Measurements from ENCODE around the gene KPTN.

The KPTN gene

DNA sequence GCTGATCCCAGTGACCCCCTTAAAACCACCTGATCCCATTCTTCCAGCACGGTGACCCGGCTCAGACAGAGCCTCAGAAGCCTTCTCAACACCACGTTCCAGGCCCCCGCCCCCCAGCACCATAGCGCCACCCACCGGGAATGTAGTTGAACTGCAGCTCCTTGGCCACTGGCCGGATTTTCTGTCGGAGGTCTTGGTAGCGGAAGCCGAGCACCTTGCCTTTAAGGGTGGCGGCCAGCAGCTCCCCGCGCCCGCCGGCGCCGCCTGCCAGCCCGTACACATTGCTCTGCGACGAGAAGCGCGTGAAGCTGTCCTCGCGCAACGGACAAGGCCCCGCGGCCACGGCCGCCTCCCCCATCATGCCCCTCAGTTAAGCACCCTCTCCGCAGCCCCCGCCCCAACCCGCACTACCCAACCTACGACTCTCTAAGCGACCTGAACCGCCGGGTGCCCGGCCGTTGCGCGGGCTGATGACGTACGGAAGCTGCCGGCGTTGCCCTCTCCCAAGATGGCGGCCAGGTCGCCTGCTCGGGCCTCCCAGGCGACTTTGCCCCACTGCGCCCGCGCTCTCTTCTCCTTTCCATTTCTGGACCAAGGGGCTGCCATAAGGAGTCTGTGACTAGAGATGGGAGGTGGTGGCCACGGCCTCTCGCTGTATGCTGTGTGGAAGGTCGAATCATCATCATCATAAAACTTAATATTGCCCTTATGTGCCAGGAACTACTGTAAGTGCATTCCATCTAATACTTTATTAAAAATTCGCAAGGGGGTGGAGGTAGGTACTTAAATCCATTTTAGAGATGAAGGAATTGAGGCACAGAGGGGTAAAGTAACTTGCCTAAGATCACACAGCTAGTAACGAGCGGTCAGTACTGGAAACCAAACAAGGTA is at the start of gene KPTN:
Gene KPTN, minus strand, starts transcription at position 420 of the 891 bp plus-strand sequence. Its CDS starts 59 bp downstream, at position 361.
- Histone ChIP-seq H3K4me3 (ENCODE audit: low read length) (peak within 1 kb of the TSS; percentile 83), H3K9me3 (ENCODE audit: low read length) (peaks cover 2% of the 10 kb centered on the region), H3K27me3 (ENCODE audit: insufficient read depth, low read length) (no peaks in the 10 kb centered on the region), H3K4me1 (ENCODE audit: insufficient read depth, low read length) (peaks cover 6% of the 10 kb centered on the region), H2AFZ (ENCODE audit: low read depth, low read length) (peak within 1 kb of the TSS; percentile 30), H3K36me3 (ENCODE audit: insufficient read depth, low read length) (peaks cover 6% of the 10 kb centered on the region)

GRCh38 chr19:47531640-47532387 is 47.8 kb upstream of the KPTN start:
- Histone ChIP-seq H3K36me3 (ENCODE audit: insufficient read depth, low read length) (no peaks in the 10 kb centered on the region), H3K9me3 (ENCODE audit: low read length) (no peaks in the 10 kb centered on the region), H2AFZ (ENCODE audit: low read depth, low read length) (no peak overlapping the region), H3K4me1 (ENCODE audit: insufficient read depth, low read length) (no peaks in the 10 kb centered on the region), H3K27me3 (ENCODE audit: insufficient read depth, low read length) (peaks cover 3% of the 10 kb centered on the region), H3K4me3 (ENCODE audit: low read length) (no peak overlapping the region)

DNA sequence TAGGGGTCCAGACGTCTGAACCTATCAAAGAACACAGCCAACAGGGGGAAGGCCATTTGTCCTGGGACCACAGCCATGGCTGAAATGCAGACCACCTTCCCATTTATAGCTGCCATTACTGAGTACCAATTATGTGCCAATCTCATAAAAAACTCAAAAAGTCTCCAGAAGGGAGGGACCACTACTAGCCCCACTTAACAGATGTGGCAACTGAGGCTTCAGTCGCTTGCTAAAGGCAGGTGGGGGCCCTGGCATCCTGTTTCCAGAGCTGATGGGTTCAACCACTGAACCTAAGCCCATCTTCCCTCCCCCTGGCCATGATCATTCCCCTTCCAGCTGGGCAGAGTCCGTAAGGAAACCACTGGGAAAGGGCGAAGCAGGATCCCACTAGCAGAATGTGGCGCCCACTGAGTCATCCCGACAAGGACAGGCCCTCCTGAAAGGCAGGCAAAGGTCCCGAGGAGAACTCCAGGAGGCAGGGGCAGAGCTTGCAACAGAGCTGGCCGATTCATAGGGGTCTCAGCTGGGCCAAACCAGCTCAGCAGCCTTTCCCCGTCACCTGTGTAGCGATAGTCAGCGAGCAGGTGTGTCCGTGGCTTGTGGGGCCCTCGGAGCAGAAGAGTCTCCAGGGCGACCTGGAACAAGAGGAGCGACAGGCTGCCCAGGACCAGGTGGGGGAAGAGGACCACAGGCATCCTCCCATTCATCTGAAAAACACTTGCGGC is 45.2 kb upstream of the KPTN start:
- Histone ChIP-seq H3K4me3 (ENCODE audit: low read length) (no peak overlapping the region), H3K27me3 (ENCODE audit: insufficient read depth, low read length) (peaks cover 3% of the 10 kb centered on the region), H3K36me3 (ENCODE audit: insufficient read depth, low read length) (no peaks in the 10 kb centered on the region), H2AFZ (ENCODE audit: low read depth, low read length) (no peak overlapping the region), H3K4me1 (ENCODE audit: insufficient read depth, low read length) (no peaks in the 10 kb centered on the region), H3K9me3 (ENCODE audit: low read length) (no peaks in the 10 kb centered on the region)

DNA sequence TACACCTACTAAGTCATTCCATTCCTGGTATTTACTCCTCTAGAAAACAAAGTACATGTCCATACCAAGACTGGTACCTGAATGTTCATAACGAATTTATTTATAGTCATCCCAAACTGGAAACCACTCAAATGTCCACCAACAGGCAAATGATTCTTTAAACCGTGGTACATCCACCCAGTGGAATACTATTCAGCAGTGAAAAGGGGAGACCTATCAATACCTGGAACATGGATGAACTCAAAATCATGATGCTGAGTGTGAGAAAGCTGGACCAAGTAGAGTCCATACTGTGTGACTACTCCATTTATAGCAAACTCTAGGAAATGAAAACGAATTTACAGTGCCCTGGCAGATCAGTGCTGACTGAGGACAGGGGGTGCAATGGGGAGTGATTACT is 42.8 kb upstream of the KPTN start:
- Histone ChIP-seq H3K27me3 (ENCODE audit: insufficient read depth, low read length) (peaks cover 3% of the 10 kb centered on the region), H2AFZ (ENCODE audit: low read depth, low read length) (no peak overlapping the region), H3K4me1 (ENCODE audit: insufficient read depth, low read length) (no peaks in the 10 kb centered on the region), H3K4me3 (ENCODE audit: low read length) (no peak overlapping the region), H3K36me3 (ENCODE audit: insufficient read depth, low read length) (no peaks in the 10 kb centered on the region), H3K9me3 (ENCODE audit: low read length) (no peaks in the 10 kb centered on the region)

- Histone ChIP-seq H3K4me3 (ENCODE audit: low read length) (no peak overlapping the region), H3K9me3 (ENCODE audit: low read length) (no peaks in the 10 kb centered on the region), H3K4me1 (ENCODE audit: insufficient read depth, low read length) (no peaks in the 10 kb centered on the region), H2AFZ (ENCODE audit: low read depth, low read length) (no peak overlapping the region), H3K36me3 (ENCODE audit: insufficient read depth, low read length) (no peaks in the 10 kb centered on the region), H3K27me3 (ENCODE audit: insufficient read depth, low read length) (peaks cover 3% of the 10 kb centered on the region)
Observed at GRCh38 chr19:47523473-47523872, 39.5 kb upstream of the KPTN start.

DNA sequence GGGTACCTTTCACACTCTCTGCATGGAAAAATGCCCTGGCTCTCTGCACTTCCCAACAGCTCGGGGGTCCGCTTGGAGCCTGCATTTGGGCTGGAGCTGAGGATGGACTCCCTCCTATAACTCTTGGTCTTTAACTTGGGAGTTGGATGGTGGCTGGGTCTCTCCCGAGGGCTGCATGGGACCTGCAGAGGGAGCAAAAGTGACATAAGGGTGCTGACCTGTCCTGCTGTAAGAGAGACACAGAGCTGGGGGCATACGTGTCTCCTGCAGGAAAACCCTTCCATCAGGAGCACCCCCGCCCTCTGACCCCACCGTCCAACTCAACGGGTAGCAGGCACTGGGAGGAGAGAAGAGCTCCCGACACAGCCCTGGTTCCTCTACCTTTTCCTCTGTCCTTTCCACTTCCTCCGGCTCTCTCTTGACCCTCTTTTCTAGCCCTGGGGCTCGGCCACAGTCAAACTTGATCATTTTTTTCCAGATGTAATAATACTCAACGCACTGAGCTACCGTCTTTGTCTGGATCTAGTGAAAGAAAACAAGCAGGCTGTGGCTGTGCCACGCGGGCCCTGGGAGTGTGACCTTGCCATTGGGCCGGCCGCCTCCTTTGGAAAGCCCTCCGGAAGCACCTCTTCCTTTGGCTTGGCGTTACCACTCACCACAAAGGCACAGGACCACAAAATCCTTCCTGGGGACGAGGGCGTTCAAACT is 37.6 kb upstream of the KPTN start:
- Histone ChIP-seq H3K27me3 (ENCODE audit: insufficient read depth, low read length) (peaks cover 3% of the 10 kb centered on the region), H3K4me1 (ENCODE audit: insufficient read depth, low read length) (no peaks in the 10 kb centered on the region), H2AFZ (ENCODE audit: low read depth, low read length) (no peak overlapping the region), H3K36me3 (ENCODE audit: insufficient read depth, low read length) (no peaks in the 10 kb centered on the region), H3K4me3 (ENCODE audit: low read length) (no peak overlapping the region), H3K9me3 (ENCODE audit: low read length) (no peaks in the 10 kb centered on the region)

DNA sequence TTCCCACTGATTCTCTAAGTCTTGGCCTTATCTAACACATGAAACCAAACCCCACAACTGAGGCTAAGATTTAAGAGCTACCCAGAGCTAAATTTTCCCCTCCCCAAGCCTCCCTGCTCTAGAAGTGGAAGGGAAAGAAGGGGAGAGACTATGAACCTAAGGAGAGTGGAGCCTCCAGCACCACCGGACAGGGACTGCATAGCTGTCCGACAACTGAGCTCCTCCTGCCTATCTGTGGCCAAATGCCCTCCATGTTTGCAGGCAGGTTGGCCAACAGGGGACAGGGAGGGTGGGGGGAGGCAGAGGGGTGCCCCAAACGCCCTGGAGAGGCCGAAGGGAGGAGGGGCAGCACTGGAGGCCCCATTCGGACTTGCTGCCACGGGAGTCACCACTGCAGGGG is 36.8 kb upstream of the KPTN start:
- H2AFZ ChIP-seq (ENCODE audit: low read depth, low read length), result no peak overlapping the region
- no peaks in the 10 kb centered on the region for H3K4me1 ChIP-seq (ENCODE audit: insufficient read depth, low read length)
- H3K27me3 ChIP-seq (ENCODE audit: insufficient read depth, low read length), result peaks cover 3% of the 10 kb centered on the region
- no peaks in the 10 kb centered on the region for H3K36me3 ChIP-seq (ENCODE audit: insufficient read depth, low read length)
- no peaks in the 10 kb centered on the region for H3K9me3 ChIP-seq (ENCODE audit: low read length)
- no peak overlapping the region for H3K4me3 ChIP-seq (ENCODE audit: low read length)

DNA sequence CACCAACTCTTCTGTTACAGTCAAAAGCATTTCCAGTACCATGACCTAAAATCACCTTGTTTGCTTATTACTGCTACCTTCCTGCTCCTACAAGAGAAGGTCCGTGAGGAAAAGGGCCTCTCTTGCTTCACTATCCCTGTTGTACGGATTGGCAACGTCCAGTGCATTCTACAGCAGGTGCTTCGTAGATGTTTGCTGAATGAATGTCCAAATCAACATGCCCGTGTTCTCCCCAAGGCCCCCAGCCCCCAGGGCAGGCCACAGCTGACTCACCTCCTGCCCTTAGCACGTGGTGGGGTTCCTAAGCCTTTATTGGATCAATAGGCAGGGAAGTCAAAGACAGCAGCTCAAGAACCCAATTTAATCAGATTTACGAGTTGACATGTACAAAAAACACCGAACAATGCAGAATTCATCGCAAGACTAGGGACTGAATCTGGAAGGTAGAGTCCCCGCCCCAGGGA is 36.4 kb upstream of the KPTN start:
- Histone ChIP-seq H3K4me1 (ENCODE audit: insufficient read depth, low read length) (no peaks in the 10 kb centered on the region), H2AFZ (ENCODE audit: low read depth, low read length) (no peak overlapping the region), H3K4me3 (ENCODE audit: low read length) (no peak overlapping the region), H3K9me3 (ENCODE audit: low read length) (no peaks in the 10 kb centered on the region), H3K36me3 (ENCODE audit: insufficient read depth, low read length) (no peaks in the 10 kb centered on the region), H3K27me3 (ENCODE audit: insufficient read depth, low read length) (peaks cover 3% of the 10 kb centered on the region)

DNA sequence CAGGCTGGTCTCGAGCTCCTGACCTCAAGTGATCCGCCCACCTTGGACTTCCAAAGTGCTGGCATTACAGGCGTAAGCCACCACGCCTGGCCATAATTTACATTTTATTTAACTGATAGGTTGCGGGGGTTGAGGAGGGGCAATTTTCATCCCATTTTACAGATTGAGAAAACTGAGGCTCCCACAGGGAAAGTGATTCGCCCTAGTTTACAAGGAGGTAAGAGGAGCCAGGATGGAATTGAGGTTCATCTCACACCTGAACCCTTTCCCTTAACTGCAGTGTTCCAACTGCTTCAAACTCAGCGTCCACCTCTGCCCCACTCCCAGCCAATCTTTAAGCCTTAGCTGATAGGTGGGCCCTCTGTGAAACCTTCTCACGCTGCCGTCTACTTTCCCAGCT is 34.8 kb upstream of the KPTN start:
- peaks cover 5% of the 10 kb centered on the region for H3K4me1 ChIP-seq (ENCODE audit: insufficient read depth, low read length)
- peaks cover 3% of the 10 kb centered on the region for H3K27me3 ChIP-seq (ENCODE audit: insufficient read depth, low read length)
- H3K9me3 ChIP-seq (ENCODE audit: low read length), result no peaks in the 10 kb centered on the region
- H2AFZ ChIP-seq (ENCODE audit: low read depth, low read length), result no peak overlapping the region
- H3K36me3 ChIP-seq (ENCODE audit: insufficient read depth, low read length), result no peaks in the 10 kb centered on the region
- H3K4me3 ChIP-seq (ENCODE audit: low read length), result no peak overlapping the region

DNA sequence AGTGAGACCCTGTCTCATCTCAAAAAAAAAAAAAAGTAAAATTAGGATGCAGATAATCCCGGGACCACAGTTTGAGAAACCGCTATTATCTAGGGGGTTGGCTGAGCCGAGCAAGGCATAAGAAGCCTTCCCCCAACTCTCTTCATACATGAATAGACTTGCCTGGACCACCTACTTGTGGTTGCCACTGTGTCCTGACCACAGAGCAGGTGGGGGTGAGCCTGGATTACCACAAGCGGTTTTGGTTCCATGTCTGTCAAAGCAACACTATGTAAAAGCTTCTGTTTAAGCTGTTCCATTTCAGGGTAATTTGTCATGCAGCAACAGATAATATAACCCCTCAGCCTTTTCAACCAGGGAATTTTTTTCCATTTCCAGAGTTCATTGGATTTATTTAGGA is 34.1 kb upstream of the KPTN start:
- no peak overlapping the region for H2AFZ ChIP-seq (ENCODE audit: low read depth, low read length)
- no peak overlapping the region for H3K4me3 ChIP-seq (ENCODE audit: low read length)
- no peaks in the 10 kb centered on the region for H3K9me3 ChIP-seq (ENCODE audit: low read length)
- H3K4me1 ChIP-seq (ENCODE audit: insufficient read depth, low read length), result peaks cover 11% of the 10 kb centered on the region
- H3K36me3 ChIP-seq (ENCODE audit: insufficient read depth, low read length), result no peaks in the 10 kb centered on the region
- peaks cover 3% of the 10 kb centered on the region for H3K27me3 ChIP-seq (ENCODE audit: insufficient read depth, low read length)

- Histone ChIP-seq H3K4me3 (ENCODE audit: low read length) (peak within 1 kb of the TSS; percentile 90), H3K9me3 (ENCODE audit: low read length) (no peaks in the 10 kb centered on the region), H3K27me3 (ENCODE audit: insufficient read depth, low read length) (no peaks in the 10 kb centered on the region), H2AFZ (ENCODE audit: low read depth, low read length) (peak within 1 kb of the TSS; percentile 86), H3K4me1 (ENCODE audit: insufficient read depth, low read length) (peaks cover 20% of the 10 kb centered on the region), H3K36me3 (ENCODE audit: insufficient read depth, low read length) (no peaks in the 10 kb centered on the region)
Observed at GRCh38 chr19:47514869-47515588, 31.0 kb upstream of the KPTN start, which contains the start of gene NAPA. Gene NAPA (minus strand): TSS chr19:47515063. CDS start chr19:47514940, 123 bp downstream.

Data from neuron (in vitro differentiated cells).